Activated T-helper 1 cell treated with anti-CD3 and anti-CD28 coated beads, Interleukin-12 subunit alpha, Interleukin-12 subunit beta, Interleukin-2, Interleukin-4 antibody, amounts not matched to agents 30 ng/mL and 10 ng/mL and 1 ng/mL, durations not matched to agents 14 hours and 24 hours and 36 hours (primary cell): ENCODE results near the gene AP2S1. TPM values are rescaled to one million over a fixed set of nuclear protein-coding genes. Genes with fewer than 3 reads are reported as not detected.
A peak's percentile ranks its signal among the peaks of the same experiment; 100 is the strongest.
"Not testable (repeated sequence)": the region's sequence is repeated elsewhere in the genome, so short reads cannot be mapped to it uniquely, and the experiment has no call there.

Experiments
- DNase-seq: peaks from one replicate; pipeline ENCODE4 v3.0.0; 2021; ENCODE audit warnings: low spot score
- H3K27ac Mint-ChIP-seq: one replicate; pipeline ENCODE4 v1.8.0; 2021; ENCODE audit warnings: mild to moderate bottlenecking, mixed read lengths
- H3K27me3 Mint-ChIP-seq: one replicate; pipeline ENCODE4 v1.8.0; 2022; ENCODE audit warnings: mild to moderate bottlenecking, moderate library complexity, mixed read lengths; ENCODE audit not compliant: insufficient read depth
- H3K36me3 Mint-ChIP-seq: one replicate; pipeline ENCODE4 v1.8.0; 2021; ENCODE audit warnings: low read depth, mixed read lengths
- H3K4me1 Mint-ChIP-seq: one replicate; pipeline ENCODE4 v1.8.0; 2021; ENCODE audit warnings: low read depth, mixed read lengths
- H3K4me3 Mint-ChIP-seq: one replicate; pipeline ENCODE4 v1.8.0; 2021; ENCODE audit warnings: mild to moderate bottlenecking, moderate library complexity, mixed read lengths
- H3K9me3 Mint-ChIP-seq: one replicate; pipeline ENCODE4 v1.8.0; 2021; ENCODE audit warnings: mixed read lengths
- intact Hi-C: fragments of 100-400 bp; cut with micrococcal nuclease; formaldehyde crosslinking; loops from one replicate; pipeline ENCODE4 v1.15.1; 2024
- total RNA-seq: library from RNA; stranded (reverse); gene quantifications from 2 replicates; pipeline ENCODE4 v1.2.3, GENCODE V29; 2022

Gene AP2S1
- total RNA-seq, 1 donor from 2014 or later: 98.1 TPM

GRCh38 chr19:46824890-46825730 is 25.5 kb downstream of the AP2S1 start:
- Mint-ChIP-seq H3K9me3 (no peaks in the 10 kb centered on the region), H3K27ac (peak overlapping the region; percentile 55), H3K36me3 (peaks cover 1% of the 10 kb centered on the region), H3K4me3 (no peak overlapping the region), H3K4me1 (peaks cover 43% of the 10 kb centered on the region), H3K27me3 (no peaks in the 10 kb centered on the region)
- intact Hi-C loops: no loop called here
- DNase-seq: no peak

- Mint-ChIP-seq H3K36me3 (peaks cover 1% of the 10 kb centered on the region), H3K4me3 (no peak overlapping the region), H3K27ac (no peak overlapping the region), H3K27me3 (no peaks in the 10 kb centered on the region), H3K4me1 (peaks cover 43% of the 10 kb centered on the region), H3K9me3 (no peaks in the 10 kb centered on the region)
- no peak for DNase-seq
- intact Hi-C loops: no loop called here
These were observed 27.6 kb downstream of the AP2S1 start for GRCh38 chr19:46823049-46823448.

- Mint-ChIP-seq H3K4me1 (peaks cover 43% of the 10 kb centered on the region), H3K27ac (peak overlapping the region; percentile 61)
- H3K36me3 Mint-ChIP-seq, intact Hi-C loops, H3K9me3 Mint-ChIP-seq, H3K4me3 Mint-ChIP-seq, H3K27me3 Mint-ChIP-seq, DNase-seq: not testable (repeated sequence)
These were observed 28.2 kb downstream of the AP2S1 start for GRCh38 chr19:46822410-46822787.

GRCh38 chr19:46821512-46822409 is 28.9 kb downstream of the AP2S1 start:
- Mint-ChIP-seq H3K27me3 (no peaks in the 10 kb centered on the region), H3K9me3 (no peaks in the 10 kb centered on the region), H3K36me3 (peaks cover 1% of the 10 kb centered on the region), H3K4me1 (peaks cover 43% of the 10 kb centered on the region), H3K27ac (peak overlapping the region; percentile 61), H3K4me3 (no peak overlapping the region)
- intact Hi-C loops: no loop called here
- DNase-seq: peak; percentile 57

- Mint-ChIP-seq H3K4me1 (peaks cover 26% of the 10 kb centered on the region), H3K27me3 (peaks cover 2% of the 10 kb centered on the region), H3K27ac (no peak overlapping the region), H3K36me3 (no peaks in the 10 kb centered on the region), H3K4me3 (no peak overlapping the region), H3K9me3 (no peaks in the 10 kb centered on the region)
- intact Hi-C loops: no loop called here
- DNase-seq: no peak
These were observed 31.8 kb downstream of the AP2S1 start for GRCh38 chr19:46818812-46819211.

GRCh38 chr19:46815833-46816627 is 34.6 kb downstream of the AP2S1 start:
- no peak overlapping the region for H3K27ac Mint-ChIP-seq
- intact Hi-C loops: no loop called here
- H3K9me3 Mint-ChIP-seq: no peaks in the 10 kb centered on the region
- peaks cover 2% of the 10 kb centered on the region for H3K27me3 Mint-ChIP-seq
- no peak overlapping the region for H3K4me3 Mint-ChIP-seq
- peaks cover 16% of the 10 kb centered on the region for H3K4me1 Mint-ChIP-seq
- DNase-seq: no peak
- no peaks in the 10 kb centered on the region for H3K36me3 Mint-ChIP-seq

GRCh38 chr19:46813839-46814358 is 36.7 kb downstream of the AP2S1 start:
- Mint-ChIP-seq H3K4me1 (no peaks in the 10 kb centered on the region), H3K27me3 (peaks cover 2% of the 10 kb centered on the region), H3K36me3 (no peaks in the 10 kb centered on the region), H3K4me3 (no peak overlapping the region), H3K9me3 (no peaks in the 10 kb centered on the region), H3K27ac (no peak overlapping the region)
- intact Hi-C loops: no loop called here
- no peak for DNase-seq

- Mint-ChIP-seq H3K4me3 (no peak overlapping the region), H3K27ac (no peak overlapping the region), H3K4me1 (no peaks in the 10 kb centered on the region), H3K9me3 (no peaks in the 10 kb centered on the region), H3K27me3 (peaks cover 2% of the 10 kb centered on the region), H3K36me3 (no peaks in the 10 kb centered on the region)
- no peak for DNase-seq
- intact Hi-C loops: no loop called here
These were observed 37.4 kb downstream of the AP2S1 start for GRCh38 chr19:46812977-46813838.

- H3K27me3 Mint-ChIP-seq: peaks cover 2% of the 10 kb centered on the region
- no peaks in the 10 kb centered on the region for H3K36me3 Mint-ChIP-seq
- H3K4me3 Mint-ChIP-seq: no peak overlapping the region
- H3K9me3 Mint-ChIP-seq: no peaks in the 10 kb centered on the region
- intact Hi-C loops: no loop called here
- no peaks in the 10 kb centered on the region for H3K4me1 Mint-ChIP-seq
- DNase-seq: no peak
- H3K27ac Mint-ChIP-seq: no peak overlapping the region
These were observed 40.9 kb downstream of the AP2S1 start for GRCh38 chr19:46809534-46810272.

- intact Hi-C loops: no loop called here
- H3K27me3 Mint-ChIP-seq: no peaks in the 10 kb centered on the region
- H3K27ac Mint-ChIP-seq: no peak overlapping the region
These were observed 44.0 kb downstream of the AP2S1 start for GRCh38 chr19:46806656-46807055.

GRCh38 chr19:46804432-46804831 is 46.2 kb downstream of the AP2S1 start:
- DNase-seq, H3K4me3 Mint-ChIP-seq, H3K36me3 Mint-ChIP-seq, intact Hi-C loops, H3K4me1 Mint-ChIP-seq, H3K9me3 Mint-ChIP-seq, H3K27me3 Mint-ChIP-seq, H3K27ac Mint-ChIP-seq: not testable (repeated sequence)

More at GRCh38 chr19:46806656-46807055, 44.0 kb downstream of the AP2S1 start:
- no peaks in the 10 kb centered on the region for H3K36me3 Mint-ChIP-seq
- H3K4me3 Mint-ChIP-seq: no peak overlapping the region
- H3K4me1 Mint-ChIP-seq: no peaks in the 10 kb centered on the region
- DNase-seq: no peak
- no peaks in the 10 kb centered on the region for H3K9me3 Mint-ChIP-seq
